GM23248 (cell line): ENCODE results near the gene CPSF4L.

ENCODE experiments used
- EZH2 ChIP-seq: fragments of 200-600 bp; sonication (generic); IDR thresholded peaks from 2 replicates; pipeline ENCODE4 v1.6.1; 2018; ENCODE audit warnings: antibody characterized with exemption, mild to moderate bottlenecking; ENCODE audit not compliant: insufficient read depth, poor library complexity, severe bottlenecking
- EZH2phosphoT487 ChIP-seq: fragments of 200-600 bp; sonication (generic); IDR thresholded peaks from 2 replicates; pipeline ENCODE4 v1.6.1; 2018; ENCODE audit warnings: antibody characterized with exemption, moderate library complexity, mild to moderate bottlenecking, low read depth; ENCODE audit not compliant: insufficient read depth

DNA sequence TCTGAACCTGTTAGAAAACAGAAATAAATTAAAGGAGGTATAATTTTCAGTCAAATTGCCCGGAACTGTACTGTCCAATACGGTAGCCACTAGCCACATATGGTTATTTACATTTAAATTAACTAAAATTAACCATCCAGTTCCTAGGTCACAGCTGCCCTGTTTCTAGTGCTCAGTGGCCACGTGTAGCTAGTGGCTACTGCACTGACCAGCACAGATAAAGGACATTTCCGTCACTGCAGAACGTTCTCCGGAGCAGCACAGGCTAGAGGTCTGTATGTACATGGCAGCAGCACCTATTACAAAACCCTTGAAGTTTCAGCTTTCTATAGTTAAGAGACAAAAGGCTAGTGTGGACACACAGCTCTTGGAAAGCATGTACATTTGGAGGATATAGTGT is 33.7 kb downstream of the CPSF4L start:
- TF ChIP-seq EZH2 (no peak), EZH2phosphoT487 (no peak)
